SHP77 treated with DMSO at 0.1 percent for 48 hours (cell line): ENCODE results near the gene POLR1A.

Source experiments
- DNase-seq: peaks from one replicate; lab custom pipeline; 2025; lab: John Stamatoyannopoulos, UW

The POLR1A gene

GRCh38 chr2:86105252-86105968, at the start of gene POLR1A:
Gene POLR1A, minus strand, starts transcription at chr2:86105886. Its CDS starts 110 bp downstream, at chr2:86105776.
- peak; percentile 96 for DNase-seq

GRCh38 chr2:86150502-86150901, 44.8 kb upstream of the POLR1A start:
- DNase-seq: no peak

- no peak for DNase-seq
Observed at GRCh38 chr2:86147793-86148192, 42.1 kb upstream of the POLR1A start.

- no peak for DNase-seq
Observed at GRCh38 chr2:86143926-86144685, 38.4 kb upstream of the POLR1A start.

GRCh38 chr2:86143307-86143706, 37.6 kb upstream of the POLR1A start:
- DNase-seq: no peak

- DNase-seq: no peak
Observed at GRCh38 chr2:86142436-86143257, 37.0 kb upstream of the POLR1A start.

- DNase-seq: no peak
Observed at GRCh38 chr2:86140969-86141392, 35.3 kb upstream of the POLR1A start.

GRCh38 chr2:86139981-86140380, 34.3 kb upstream of the POLR1A start:
- no peak for DNase-seq

- DNase-seq: no peak
Observed at GRCh38 chr2:86138736-86139625, 33.3 kb upstream of the POLR1A start.

GRCh38 chr2:86136141-86136540, 30.5 kb upstream of the POLR1A start:
- DNase-seq: no peak

GRCh38 chr2:86135653-86136052, 30.0 kb upstream of the POLR1A start:
- DNase-seq: no peak

- DNase-seq: no peak
Observed at GRCh38 chr2:86134709-86135108, 29.0 kb upstream of the POLR1A start.

- DNase-seq: no peak
Observed at GRCh38 chr2:86124683-86125082, 19.0 kb upstream of the POLR1A start.

GRCh38 chr2:86123328-86123925, 17.7 kb upstream of the POLR1A start:
- DNase-seq: no peak

- DNase-seq: no peak
Observed at GRCh38 chr2:86118130-86118529, 12.4 kb upstream of the POLR1A start.

- DNase-seq: no peak
Observed at GRCh38 chr2:86107031-86107430, 1.3 kb upstream of the POLR1A start.

- DNase-seq: peak; percentile 97
Observed at GRCh38 chr2:86105969-86106945, 571 bp upstream of the POLR1A start, which contains the start of gene PTCD3. Gene PTCD3, plus strand, starts transcription at chr2:86106235. Its CDS starts 13 bp downstream, at chr2:86106248.

- DNase-seq: no peak
Observed at GRCh38 chr2:86102157-86102556, 3.5 kb downstream of the POLR1A start.

GRCh38 chr2:86097913-86098312, 7.8 kb downstream of the POLR1A start:
- no peak for DNase-seq
